ENCODE data around the gene NFATC2.

DNA sequence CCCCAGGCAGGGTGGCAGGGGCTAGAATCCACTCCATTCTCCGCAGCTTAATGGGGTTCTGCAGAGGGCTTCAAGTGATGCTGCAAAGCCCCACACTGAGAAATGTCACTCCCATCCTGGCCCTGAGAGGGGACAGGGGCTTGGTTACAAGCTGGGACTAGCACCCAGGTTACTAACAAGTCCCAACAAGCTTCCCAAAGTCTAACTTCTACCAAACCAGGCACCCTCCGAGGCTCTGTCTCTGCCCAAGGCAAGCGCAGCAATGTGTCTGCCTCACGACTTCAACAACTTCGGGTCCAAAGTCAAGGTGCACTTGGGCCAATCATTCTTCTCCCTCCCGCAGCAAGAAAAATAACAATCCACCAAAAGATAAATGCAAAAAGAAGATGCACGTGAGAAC is 45.6 kb downstream of the NFATC2 start:
- TF ChIP-seq, protein P1, sequence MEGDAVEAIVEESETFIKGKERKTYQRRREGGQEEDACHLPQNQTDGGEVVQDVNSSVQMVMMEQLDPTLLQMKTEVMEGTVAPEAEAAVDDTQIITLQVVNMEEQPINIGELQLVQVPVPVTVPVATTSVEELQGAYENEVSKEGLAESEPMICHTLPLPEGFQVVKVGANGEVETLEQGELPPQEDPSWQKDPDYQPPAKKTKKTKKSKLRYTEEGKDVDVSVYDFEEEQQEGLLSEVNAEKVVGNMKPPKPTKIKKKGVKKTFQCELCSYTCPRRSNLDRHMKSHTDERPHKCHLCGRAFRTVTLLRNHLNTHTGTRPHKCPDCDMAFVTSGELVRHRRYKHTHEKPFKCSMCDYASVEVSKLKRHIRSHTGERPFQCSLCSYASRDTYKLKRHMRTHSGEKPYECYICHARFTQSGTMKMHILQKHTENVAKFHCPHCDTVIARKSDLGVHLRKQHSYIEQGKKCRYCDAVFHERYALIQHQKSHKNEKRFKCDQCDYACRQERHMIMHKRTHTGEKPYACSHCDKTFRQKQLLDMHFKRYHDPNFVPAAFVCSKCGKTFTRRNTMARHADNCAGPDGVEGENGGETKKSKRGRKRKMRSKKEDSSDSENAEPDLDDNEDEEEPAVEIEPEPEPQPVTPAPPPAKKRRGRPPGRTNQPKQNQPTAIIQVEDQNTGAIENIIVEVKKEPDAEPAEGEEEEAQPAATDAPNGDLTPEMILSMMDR (IDR thresholded peaks at IDR 0.05 in 2 of 3, conservative IDR thresholded peaks at IDR 0.05 in 1 of 3; ENCODE audit: borderline replicate concordance in 1 of 3, insufficient read depth in 1 of 3, low read depth in 2 of 3, low read length in 2 of 3), result no peak
- no peak for TF ChIP-seq POLR2AphosphoS5 (IDR thresholded peaks at IDR 0.05; ENCODE audit: low read depth, low read length)
- TF ChIP-seq, protein P2, sequence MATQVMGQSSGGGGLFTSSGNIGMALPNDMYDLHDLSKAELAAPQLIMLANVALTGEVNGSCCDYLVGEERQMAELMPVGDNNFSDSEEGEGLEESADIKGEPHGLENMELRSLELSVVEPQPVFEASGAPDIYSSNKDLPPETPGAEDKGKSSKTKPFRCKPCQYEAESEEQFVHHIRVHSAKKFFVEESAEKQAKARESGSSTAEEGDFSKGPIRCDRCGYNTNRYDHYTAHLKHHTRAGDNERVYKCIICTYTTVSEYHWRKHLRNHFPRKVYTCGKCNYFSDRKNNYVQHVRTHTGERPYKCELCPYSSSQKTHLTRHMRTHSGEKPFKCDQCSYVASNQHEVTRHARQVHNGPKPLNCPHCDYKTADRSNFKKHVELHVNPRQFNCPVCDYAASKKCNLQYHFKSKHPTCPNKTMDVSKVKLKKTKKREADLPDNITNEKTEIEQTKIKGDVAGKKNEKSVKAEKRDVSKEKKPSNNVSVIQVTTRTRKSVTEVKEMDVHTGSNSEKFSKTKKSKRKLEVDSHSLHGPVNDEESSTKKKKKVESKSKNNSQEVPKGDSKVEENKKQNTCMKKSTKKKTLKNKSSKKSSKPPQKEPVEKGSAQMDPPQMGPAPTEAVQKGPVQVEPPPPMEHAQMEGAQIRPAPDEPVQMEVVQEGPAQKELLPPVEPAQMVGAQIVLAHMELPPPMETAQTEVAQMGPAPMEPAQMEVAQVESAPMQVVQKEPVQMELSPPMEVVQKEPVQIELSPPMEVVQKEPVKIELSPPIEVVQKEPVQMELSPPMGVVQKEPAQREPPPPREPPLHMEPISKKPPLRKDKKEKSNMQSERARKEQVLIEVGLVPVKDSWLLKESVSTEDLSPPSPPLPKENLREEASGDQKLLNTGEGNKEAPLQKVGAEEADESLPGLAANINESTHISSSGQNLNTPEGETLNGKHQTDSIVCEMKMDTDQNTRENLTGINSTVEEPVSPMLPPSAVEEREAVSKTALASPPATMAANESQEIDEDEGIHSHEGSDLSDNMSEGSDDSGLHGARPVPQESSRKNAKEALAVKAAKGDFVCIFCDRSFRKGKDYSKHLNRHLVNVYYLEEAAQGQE (IDR thresholded peaks at IDR 0.05; ENCODE audit: low read depth), result no peak
- TF ChIP-seq POLR2A (IDR thresholded peaks at IDR 0.05; ENCODE audit: borderline replicate concordance, extremely low read depth, insufficient read depth, insufficient read length), result no peak
- TF ChIP-seq YY1 (IDR thresholded peaks at IDR 0.05; ENCODE audit: extremely low read depth, insufficient replicate concordance, low read depth, low read length), result no peak
- TF ChIP-seq EZH2phosphoT487 (IDR thresholded peaks at IDR 0.05; ENCODE audit: borderline replicate concordance), result no peak
- TF ChIP-seq, protein P3, sequence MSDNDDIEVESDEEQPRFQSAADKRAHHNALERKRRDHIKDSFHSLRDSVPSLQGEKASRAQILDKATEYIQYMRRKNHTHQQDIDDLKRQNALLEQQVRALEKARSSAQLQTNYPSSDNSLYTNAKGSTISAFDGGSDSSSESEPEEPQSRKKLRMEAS (IDR thresholded peaks at IDR 0.05), result no peak
- TF ChIP-seq SP1 (IDR thresholded peaks at IDR 0.05; ENCODE audit: low read depth), result no peak
- TF ChIP-seq EZH2 (IDR thresholded peaks at IDR 0.05), result no peak
- TF ChIP-seq RAD21 (IDR thresholded peaks at IDR 0.05; ENCODE audit: low read depth), result no peak
- TF ChIP-seq, protein P4, sequence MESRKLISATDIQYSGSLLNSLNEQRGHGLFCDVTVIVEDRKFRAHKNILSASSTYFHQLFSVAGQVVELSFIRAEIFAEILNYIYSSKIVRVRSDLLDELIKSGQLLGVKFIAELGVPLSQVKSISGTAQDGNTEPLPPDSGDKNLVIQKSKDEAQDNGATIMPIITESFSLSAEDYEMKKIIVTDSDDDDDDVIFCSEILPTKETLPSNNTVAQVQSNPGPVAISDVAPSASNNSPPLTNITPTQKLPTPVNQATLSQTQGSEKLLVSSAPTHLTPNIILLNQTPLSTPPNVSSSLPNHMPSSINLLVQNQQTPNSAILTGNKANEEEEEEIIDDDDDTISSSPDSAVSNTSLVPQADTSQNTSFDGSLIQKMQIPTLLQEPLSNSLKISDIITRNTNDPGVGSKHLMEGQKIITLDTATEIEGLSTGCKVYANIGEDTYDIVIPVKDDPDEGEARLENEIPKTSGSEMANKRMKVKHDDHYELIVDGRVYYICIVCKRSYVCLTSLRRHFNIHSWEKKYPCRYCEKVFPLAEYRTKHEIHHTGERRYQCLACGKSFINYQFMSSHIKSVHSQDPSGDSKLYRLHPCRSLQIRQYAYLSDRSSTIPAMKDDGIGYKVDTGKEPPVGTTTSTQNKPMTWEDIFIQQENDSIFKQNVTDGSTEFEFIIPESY (IDR thresholded peaks at IDR 0.05; ENCODE audit: extremely low read depth, insufficient replicate concordance, low read length), result no peak
- TF ChIP-seq TCF7L2 (IDR thresholded peaks at IDR 0.05; ENCODE audit: borderline replicate concordance, extremely low read depth, insufficient read depth, insufficient read length), result no peak
- TF ChIP-seq, protein P5, sequence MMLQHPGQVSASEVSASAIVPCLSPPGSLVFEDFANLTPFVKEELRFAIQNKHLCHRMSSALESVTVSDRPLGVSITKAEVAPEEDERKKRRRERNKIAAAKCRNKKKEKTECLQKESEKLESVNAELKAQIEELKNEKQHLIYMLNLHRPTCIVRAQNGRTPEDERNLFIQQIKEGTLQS (IDR thresholded peaks at IDR 0.05), result no peak
- no peak for TF ChIP-seq ZNF274 (IDR thresholded peaks at IDR 0.05; ENCODE audit: low read depth, low read length)

Data from HCT116 (cell line).